ENCODE measurements around the gene HNF1B.

DNA sequence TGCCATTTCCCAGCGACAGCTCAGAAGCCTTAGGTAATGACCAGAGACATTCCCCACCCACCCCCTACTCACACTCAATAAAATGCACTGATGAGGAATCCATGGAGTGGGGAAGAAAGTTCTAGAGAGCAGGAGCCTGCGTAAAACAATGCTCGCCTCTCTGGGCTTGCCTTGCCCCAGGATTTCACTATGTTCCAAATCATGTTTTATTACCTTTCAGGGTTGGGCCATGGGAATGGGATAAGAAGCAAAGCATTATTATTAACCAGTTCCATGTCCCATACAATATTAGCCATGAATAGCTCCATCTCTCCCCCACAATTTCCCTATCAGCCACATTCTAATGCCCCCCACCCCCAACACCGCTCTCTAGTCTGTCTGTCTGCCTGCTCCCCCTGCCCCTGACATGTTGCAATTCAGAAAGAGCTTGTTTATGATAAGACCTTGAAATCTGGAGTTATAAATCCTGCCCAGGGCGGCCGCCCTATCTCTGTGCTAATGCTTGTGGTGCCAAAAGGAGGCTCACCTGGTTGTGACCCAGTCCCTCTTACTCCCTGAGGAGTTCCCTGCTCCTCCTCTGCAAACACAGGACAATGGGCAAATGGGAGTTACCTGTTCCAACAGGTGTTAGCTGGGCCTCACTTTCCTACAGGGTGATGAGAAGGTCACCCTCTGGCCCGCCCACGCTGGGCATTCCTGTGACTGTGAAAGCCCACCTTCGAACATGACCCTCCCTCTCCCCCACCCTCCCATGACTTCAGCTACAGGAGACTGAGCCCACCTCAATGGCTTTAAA lies 73.6 kb downstream of the HNF1B start:
- TF ChIP-seq, protein P1, sequence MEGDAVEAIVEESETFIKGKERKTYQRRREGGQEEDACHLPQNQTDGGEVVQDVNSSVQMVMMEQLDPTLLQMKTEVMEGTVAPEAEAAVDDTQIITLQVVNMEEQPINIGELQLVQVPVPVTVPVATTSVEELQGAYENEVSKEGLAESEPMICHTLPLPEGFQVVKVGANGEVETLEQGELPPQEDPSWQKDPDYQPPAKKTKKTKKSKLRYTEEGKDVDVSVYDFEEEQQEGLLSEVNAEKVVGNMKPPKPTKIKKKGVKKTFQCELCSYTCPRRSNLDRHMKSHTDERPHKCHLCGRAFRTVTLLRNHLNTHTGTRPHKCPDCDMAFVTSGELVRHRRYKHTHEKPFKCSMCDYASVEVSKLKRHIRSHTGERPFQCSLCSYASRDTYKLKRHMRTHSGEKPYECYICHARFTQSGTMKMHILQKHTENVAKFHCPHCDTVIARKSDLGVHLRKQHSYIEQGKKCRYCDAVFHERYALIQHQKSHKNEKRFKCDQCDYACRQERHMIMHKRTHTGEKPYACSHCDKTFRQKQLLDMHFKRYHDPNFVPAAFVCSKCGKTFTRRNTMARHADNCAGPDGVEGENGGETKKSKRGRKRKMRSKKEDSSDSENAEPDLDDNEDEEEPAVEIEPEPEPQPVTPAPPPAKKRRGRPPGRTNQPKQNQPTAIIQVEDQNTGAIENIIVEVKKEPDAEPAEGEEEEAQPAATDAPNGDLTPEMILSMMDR (conservative IDR thresholded peaks at IDR 0.05) = no peak
- no peak for TF ChIP-seq ZFX (IDR thresholded peaks at IDR 0.05)

Measured in C4-2B (cell line).